Activated T-cell treated with anti-CD3 and anti-CD28 coated beads for 1 hour (primary cell): ENCODE data around the gene SLC39A11.
"Not testable (repeated sequence)": the region's sequence is repeated elsewhere in the genome, so short reads cannot be mapped to it uniquely, and the experiment has no call there.

ENCODE experiments used
- DNase-seq: peaks from one replicate; pipeline ENCODE4 v3.0.0-alpha.2; 2020; ENCODE audit warnings: low read depth

SLC39A11 gene

GRCh38 chr17:72786209-72786608, 306.3 kb downstream of the SLC39A11 start:
- no peak for DNase-seq

GRCh38 chr17:72782985-72783701, 309.3 kb downstream of the SLC39A11 start:
- DNase-seq: no peak

GRCh38 chr17:72782437-72782836, 310.1 kb downstream of the SLC39A11 start:
- not testable (repeated sequence) for DNase-seq

GRCh38 chr17:72778169-72779151, 314.0 kb downstream of the SLC39A11 start:
- DNase-seq: no peak

- no peak for DNase-seq
These were observed 316.6 kb downstream of the SLC39A11 start for GRCh38 chr17:72775919-72776318.

GRCh38 chr17:72775237-72775636, 317.3 kb downstream of the SLC39A11 start:
- no peak for DNase-seq

GRCh38 chr17:72774236-72774635, 318.3 kb downstream of the SLC39A11 start:
- no peak for DNase-seq

- DNase-seq: not testable (repeated sequence)
These were observed 319.3 kb downstream of the SLC39A11 start for GRCh38 chr17:72773225-72773624.

- no peak for DNase-seq
These were observed 320.1 kb downstream of the SLC39A11 start for GRCh38 chr17:72772331-72772821.

- DNase-seq: no peak
These were observed 320.8 kb downstream of the SLC39A11 start for GRCh38 chr17:72771734-72772133.

GRCh38 chr17:72766761-72767356, 325.6 kb downstream of the SLC39A11 start:
- DNase-seq: no peak

GRCh38 chr17:72765368-72766153, 326.9 kb downstream of the SLC39A11 start:
- no peak for DNase-seq

- DNase-seq: no peak
These were observed 327.9 kb downstream of the SLC39A11 start for GRCh38 chr17:72764632-72765041.

GRCh38 chr17:72763981-72764380, 328.5 kb downstream of the SLC39A11 start:
- DNase-seq: no peak

GRCh38 chr17:72761893-72762575, 330.5 kb downstream of the SLC39A11 start:
- not testable (repeated sequence) for DNase-seq

- no peak for DNase-seq
These were observed 331.1 kb downstream of the SLC39A11 start for GRCh38 chr17:72761431-72761830.

GRCh38 chr17:72760368-72760767, 332.1 kb downstream of the SLC39A11 start:
- DNase-seq: no peak

GRCh38 chr17:72759301-72759700, 333.2 kb downstream of the SLC39A11 start:
- DNase-seq: no peak

GRCh38 chr17:72756256-72756655, 336.2 kb downstream of the SLC39A11 start:
- no peak for DNase-seq

- no peak for DNase-seq
These were observed 338.0 kb downstream of the SLC39A11 start for GRCh38 chr17:72754513-72754912.

GRCh38 chr17:72751746-72752145, 340.7 kb downstream of the SLC39A11 start:
- DNase-seq: no peak
